Activated T-helper 1 cell treated with Interleukin-2 at 50 U/mL for 16 hours (primary cell): Measurements from ENCODE around the gene IFRD1.
"Not testable (repeated sequence)": the region's sequence is repeated elsewhere in the genome, so short reads cannot be mapped to it uniquely, and the experiment has no call there.

Experiments
- DNase-seq: peaks from one replicate; pipeline ENCODE4 v3.0.0-alpha.2; 2020; ENCODE audit warnings: low read depth

Gene IFRD1

DNA sequence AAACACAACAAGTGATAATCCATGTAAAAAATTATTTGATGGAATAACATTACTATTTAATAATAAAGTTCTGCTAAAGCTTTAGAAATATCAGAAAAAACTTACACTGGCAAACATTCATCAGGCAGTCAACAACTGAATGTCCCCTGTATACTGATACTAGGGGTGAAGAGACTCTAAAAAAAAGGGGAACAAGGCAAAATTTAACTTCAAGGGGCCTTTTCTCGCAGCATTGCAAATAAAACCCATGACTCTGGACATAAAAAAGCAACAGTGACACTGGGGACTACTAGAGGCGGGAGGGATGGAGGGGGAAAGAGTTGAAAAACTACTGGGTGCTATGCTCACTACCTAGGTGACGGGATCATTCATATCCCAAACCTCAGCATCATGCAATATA, 5.8 kb upstream of the IFRD1 start:
- no peak for DNase-seq

DNA sequence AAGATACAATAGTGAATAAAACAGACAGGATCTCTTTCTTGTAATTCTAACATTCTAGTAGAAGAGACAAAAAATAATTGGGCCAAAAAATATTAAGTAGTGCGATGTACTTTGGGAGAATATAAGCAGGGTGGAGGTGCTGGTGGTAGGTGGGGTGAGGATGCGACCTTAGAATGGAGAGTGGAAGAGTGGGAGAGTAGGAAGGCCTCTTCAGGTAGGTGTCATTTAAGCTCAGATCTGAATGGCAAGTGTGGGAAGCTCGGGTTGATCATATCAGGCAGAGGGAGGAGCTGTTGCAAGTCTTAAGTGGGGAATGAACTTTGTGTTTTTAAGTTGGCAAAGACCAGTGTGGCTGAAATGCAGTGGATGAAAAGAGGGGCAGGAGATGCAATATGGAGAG, 3.8 kb upstream of the IFRD1 start:
- DNase-seq: no peak

GRCh38 chr7:112447406-112447805, 2.9 kb upstream of the IFRD1 start:
- DNase-seq: no peak

GRCh38 chr7:112448381-112448780, 1.9 kb upstream of the IFRD1 start:
- no peak for DNase-seq

- DNase-seq: no peak
These were observed 1.4 kb upstream of the IFRD1 start for GRCh38 chr7:112448891-112449290.

DNA sequence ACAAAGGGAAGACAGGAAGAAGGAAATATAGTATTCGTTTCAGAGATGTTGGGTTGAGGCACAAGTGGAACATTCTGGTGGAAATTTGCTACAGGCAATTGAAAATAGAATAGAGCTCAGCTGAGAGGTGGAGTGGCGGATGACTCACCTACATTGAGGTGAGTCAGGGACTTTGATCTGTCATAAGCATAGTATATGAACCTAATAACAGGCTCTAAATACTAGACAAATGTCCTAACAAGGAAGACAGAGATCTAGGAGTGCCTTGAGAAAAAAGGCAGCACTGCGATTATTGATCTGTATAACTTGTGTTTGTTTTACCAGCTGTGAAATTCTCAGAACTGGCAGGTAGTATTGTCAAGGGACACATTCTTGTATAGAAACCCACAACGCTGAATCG, 907 bp upstream of the IFRD1 start:
- peak; percentile 18 for DNase-seq

DNA sequence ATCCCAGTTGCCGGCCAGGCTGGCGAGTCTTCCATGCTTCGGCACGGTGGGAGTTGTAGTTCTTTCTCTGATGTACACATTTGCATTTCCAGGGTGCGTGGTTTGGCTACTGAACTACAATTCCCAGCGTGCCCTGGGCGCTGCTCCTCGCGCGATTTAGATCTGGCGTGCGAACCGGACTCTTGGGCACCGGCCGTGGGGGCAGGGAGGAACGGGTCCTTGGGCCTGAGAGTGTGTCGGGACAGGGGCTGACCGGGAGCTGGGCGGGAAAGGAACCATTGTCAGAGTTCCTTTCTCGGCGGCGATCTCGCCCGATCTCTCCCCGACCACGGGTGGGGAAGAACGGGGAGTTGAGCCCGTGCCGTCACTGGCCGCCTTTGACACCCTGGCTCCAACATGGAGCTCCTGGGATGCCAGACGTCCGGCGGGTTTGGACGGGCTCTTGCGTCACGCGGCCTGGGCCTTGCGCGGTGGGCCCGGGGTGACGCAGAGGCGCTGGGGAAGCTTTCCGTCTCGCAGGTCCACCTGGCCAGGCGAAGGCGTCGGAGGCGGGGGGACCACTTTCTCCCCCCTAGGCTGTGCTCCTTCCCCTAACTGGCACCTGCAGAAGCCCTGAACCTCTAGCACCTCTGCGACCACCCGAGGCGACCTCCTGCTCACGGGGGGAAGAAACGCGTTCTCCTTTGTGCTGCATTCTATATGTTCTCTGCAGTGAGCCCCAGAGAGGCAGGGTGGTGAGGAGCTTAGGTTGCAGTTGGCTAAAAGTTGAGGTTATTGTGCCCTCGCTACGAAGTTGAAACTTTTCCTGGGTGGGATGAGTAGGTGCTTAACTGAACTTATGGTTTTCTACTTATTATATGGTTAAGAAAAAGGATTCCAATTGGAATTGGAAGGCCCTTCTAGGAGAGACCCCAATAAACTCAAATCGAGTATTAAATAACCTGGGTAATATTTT, 824 bp downstream of the IFRD1 start:
- peak; percentile 72 for DNase-seq

DNA sequence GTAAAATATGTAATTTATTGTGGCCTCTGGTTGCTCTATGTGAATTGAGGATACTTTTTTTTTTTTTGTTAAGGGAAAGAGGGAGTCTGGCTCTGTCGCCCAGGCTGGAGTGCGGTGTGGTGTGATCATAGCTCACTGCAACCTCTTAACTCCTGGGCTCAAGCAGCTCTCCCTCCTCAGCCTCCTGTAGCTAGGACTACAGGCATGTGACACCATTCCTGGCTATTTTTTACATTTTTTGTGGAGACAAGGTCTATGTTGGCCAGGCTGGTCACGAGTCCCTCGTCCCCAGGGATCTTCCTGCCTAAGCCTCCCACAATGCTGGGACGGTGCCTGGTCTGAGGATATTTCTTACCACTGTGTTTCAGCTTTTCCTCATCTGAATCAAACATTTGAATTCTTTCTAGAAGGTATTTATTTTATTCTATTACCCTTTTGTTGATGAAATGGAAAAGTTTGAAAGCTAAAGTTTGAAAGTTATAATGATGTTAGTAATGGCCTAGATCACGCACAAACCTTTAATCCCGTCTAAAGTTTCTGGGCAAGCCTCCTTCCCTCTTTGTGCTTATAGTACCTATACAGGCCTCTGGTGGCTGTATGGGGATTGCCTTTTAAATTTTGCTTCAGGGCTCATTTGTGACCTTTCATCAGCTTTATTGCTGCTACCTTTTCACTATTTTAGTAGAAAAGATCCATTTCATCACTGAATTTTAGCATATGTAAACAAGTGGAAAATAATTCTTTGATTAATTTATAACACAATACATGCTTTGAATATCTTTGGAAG, 2.0 kb downstream of the IFRD1 start:
- DNase-seq: no peak

GRCh38 chr7:112453505-112454171, 3.4 kb downstream of the IFRD1 start:
- DNase-seq: no peak

DNA sequence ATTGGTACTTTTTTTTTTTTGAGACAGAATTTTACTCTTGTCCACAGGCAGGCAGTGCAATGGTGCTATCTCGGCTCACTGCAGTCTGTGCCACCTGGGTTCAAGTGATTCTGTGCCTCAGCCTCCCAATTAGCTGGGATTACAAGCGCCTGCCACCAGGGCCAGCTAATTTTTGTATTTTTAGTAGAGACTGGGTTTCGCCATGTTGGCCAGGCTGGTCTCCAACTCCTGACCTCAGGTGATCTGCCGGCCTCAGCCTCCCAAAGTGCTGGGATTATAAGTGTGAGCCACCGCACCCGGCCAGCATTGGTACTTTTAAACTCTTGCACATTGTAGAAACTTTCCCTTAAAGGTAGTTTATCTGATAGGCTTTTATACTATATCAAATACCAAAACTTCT, 3.9 kb downstream of the IFRD1 start:
- DNase-seq: not testable (repeated sequence)

GRCh38 chr7:112459645-112460044, 9.4 kb downstream of the IFRD1 start:
- DNase-seq: no peak

DNA sequence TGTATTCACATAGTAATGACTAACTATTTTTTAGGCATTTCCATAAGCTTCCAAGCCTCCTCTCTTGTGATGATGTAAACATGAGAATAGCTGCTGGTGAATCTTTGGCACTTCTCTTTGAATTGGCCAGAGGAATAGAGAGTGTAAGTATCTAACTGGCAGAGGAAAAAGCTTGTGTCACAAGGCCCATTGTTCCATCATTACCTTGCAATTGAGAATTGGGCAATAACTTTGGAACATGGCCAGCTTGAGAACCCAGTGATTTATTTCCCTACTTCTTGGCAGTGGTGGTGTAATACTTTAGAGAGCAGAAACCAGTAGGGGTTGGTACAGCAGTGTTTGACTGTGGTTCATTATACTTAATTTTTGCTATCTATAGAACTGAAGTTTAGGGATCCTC, 12.0 kb downstream of the IFRD1 start:
- DNase-seq: no peak

DNA sequence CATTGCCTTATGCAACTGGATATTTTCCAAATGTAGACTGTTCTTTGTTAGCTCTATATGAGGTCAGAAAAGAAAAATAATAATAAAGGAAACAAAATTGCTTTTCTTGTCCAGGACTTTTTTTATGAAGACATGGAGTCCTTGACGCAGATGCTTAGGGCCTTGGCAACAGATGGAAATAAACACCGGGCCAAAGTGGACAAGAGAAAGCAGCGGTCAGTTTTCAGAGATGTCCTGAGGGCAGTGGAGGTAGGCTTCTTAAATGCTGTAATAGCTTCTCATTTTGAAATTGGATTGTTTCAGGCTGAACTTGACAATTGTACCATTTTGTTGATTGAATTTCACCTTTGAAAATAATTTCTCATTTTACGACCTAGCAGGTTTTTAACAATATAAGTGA, 17.6 kb downstream of the IFRD1 start:
- no peak for DNase-seq

DNA sequence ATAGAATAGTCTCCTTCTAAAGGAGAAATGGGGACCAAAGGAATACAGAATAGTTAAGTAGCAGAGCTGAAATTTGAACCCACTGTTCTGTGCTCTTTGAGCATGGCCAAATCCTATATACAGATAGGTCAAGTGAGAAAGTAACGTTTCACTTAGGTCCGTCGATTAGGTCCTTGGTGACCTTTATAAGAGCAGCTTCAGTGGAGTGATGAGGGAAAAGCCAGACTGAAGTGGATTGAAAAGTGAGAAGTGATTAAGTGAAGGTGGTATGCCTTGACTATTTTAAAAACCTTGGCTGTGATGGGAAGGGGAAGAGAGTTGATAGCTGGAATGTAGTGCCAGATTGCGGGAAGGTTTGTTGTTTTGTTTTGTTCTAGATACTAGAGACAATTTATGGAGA, 19.9 kb downstream of the IFRD1 start:
- DNase-seq: no peak

DNA sequence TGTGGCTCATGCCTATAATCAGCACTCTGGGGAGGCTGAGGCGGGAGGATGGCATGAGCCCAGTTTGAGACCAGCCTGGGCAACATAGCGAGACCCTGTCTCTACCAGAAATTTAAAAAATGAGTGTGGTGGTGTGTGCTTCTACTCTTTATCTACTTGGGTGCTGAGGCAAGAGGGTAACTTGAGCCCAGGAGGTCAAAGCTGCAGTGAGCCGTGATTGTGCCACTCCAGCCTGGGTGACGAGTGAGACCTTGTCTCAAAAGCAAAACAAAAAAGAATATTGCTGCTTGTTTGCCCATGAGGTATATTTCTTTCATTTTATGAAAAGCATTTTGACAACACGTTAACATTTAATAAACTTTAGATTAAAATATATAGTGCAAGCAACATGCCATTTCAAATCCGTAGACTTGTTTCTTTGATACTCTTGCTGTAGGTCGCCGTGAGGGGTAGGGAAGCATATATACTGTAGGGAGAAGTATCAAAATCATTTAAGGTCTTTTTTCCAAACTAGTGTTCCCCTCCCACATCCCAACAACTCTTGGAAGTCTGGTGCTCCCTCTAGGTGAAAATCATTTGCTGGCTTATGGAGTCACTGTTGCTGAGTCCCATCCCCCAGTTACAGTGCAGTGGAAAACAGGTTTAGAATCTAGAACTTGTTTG, 26.3 kb downstream of the IFRD1 start:
- no peak for DNase-seq

DNA sequence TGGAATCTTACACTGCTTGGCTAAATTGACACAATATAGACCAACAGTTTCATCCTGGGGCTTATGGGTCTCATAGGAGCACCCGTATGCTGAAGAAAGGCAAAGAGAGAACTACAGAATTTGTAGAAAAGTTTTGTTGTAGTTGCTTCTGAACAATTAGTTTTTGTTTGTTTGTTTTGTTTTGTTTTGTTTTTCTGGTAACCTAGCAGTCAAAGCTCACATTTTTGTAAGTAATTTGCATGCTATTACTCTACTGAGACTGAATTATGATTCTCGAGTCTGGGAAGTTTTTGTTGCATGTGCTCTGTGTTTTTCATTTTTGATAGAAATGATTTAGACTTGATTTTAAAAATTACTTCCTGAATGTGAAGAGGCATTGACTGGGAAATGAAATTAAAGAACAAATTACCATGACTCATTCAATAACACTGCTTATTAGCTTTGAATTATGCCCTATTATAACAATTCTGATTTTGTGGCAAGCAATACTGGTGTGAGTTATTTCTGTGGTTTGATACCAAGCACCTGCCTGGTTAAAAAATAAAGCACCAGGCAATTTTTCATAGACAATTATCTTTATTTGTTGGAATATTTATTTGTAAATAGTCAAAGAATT, 31.0 kb downstream of the IFRD1 start:
- DNase-seq: no peak

- no peak for DNase-seq
These were observed 31.8 kb downstream of the IFRD1 start for GRCh38 chr7:112481833-112482670.

DNA sequence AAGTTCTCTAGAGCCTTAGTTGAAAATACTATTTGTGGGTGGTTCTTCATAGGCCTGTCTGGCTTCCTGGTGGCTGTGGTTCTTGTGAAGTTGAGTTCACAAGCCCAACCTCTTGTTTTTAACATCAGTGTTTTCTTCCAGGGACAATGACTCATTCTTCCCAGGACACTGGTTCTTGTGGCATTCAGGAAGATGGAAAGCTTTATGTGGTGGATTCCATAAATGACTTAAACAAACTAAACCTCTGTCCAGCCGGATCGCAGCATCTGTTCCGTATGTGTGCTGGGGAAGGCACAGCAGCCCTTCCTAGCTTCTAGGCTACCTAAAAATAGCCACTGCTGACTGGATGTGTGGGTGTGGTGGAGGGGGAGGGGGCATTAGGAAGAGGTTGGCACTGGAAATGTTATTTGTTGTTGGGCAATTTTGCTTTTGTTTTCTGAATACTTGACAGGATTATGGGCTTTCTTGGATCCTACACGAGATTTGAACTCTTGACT, 34.5 kb downstream of the IFRD1 start:
- no peak for DNase-seq

DNA sequence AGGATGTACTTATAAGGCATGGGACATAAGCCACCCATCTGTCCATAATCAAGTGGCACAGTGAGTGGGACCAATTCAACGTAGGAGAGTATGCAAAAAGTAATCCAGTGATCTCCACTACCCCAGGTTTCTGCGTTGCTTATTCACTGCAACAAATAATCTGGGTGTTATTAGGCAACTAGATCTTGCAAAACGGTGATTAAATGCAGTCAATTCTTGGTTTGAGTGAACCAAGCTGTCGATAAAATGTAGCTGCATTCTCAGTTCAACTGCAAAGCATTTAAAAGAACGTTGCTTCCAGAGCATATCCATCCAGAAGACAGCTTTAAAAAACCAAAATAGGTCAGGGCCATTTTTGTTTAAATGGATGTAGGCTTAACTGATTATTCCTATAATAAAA, 35.5 kb downstream of the IFRD1 start:
- DNase-seq: no peak

- DNase-seq: no peak
These were observed 37.4 kb downstream of the IFRD1 start for GRCh38 chr7:112487457-112488263.
